Small intestine (tissue), 7 donors: ENCODE data around the gene ABCF2. TPM values are rescaled to one million over a fixed set of nuclear protein-coding genes. Genes with fewer than 3 reads are reported as not detected.
A peak's percentile ranks its signal among the peaks of the same experiment; 100 is the strongest.

Experiments
- DNase-seq, 2 donors: peaks; one replicate each; pipeline versions ENCODE4 v3.0.0 to v3.0.0-alpha.2; 2013
- FAIRE-seq: peaks from 2 replicates; lab custom pipeline; 2012; peaks lifted over from hg19 to GRCh38; lab: Jason Lieb, UNC
- H3K27ac ChIP-seq, 3 donors: one replicate each; pipeline ENCODE4 v1.5.1; 2013; ENCODE audit warnings: low read length in 2 of 3, mild to moderate bottlenecking in 2 of 3, control low read depth in 1 of 3, inconsistent platforms in 1 of 3, low read depth in 1 of 3, moderate library complexity in 1 of 3
- H3K27me3 ChIP-seq, 3 donors: one replicate each; pipeline ENCODE4 v1.6.1; 2013; ENCODE audit warnings: low read length in 3 of 3, inconsistent platforms in 1 of 3; ENCODE audit not compliant: control insufficient read depth in 3 of 3, insufficient read depth in 3 of 3
- H3K36me3 ChIP-seq, 3 donors: one replicate each; pipeline ENCODE4 v1.6.1; 2013; ENCODE audit warnings: low read length in 3 of 3, inconsistent platforms in 1 of 3, low read depth in 1 of 3, mild to moderate bottlenecking in 1 of 3, moderate library complexity in 1 of 3; ENCODE audit not compliant: control insufficient read depth in 3 of 3, insufficient read depth in 2 of 3
- H3K4me1 ChIP-seq, 3 donors: one replicate each; pipeline ENCODE4 v1.6.1; 2013; ENCODE audit warnings: low read length in 2 of 3, inconsistent platforms in 1 of 3, low read depth in 1 of 3, mild to moderate bottlenecking in 1 of 3, moderate library complexity in 1 of 3; ENCODE audit not compliant: control insufficient read depth in 3 of 3, insufficient read depth in 2 of 3
- H3K4me3 ChIP-seq, 3 donors: one replicate each; pipeline ENCODE4 v1.5.1; 2013; ENCODE audit warnings: low read length in 3 of 3, control low read depth in 1 of 3, inconsistent platforms in 1 of 3, low read depth in 1 of 3, mild to moderate bottlenecking in 1 of 3, moderate library complexity in 1 of 3
- H3K9me3 ChIP-seq, 2 donors: one replicate each; pipeline ENCODE4 v1.6.1; 2013; ENCODE audit warnings: low read depth in 1 of 2, low read length in 1 of 2; ENCODE audit not compliant: control insufficient read depth in 2 of 2, insufficient read depth in 1 of 2
- WGBS, 3 donors: extraction: QIAGEN DNeasy Blood & Tissue Kit; methylation state at CpG; one replicate each; pipeline ENCODE4 v1.1.7; 2013; 5-methylcytosine and 5-hydroxymethylcytosine counted together
- polyA plus RNA-seq, 4 donors: library from polyadenylated mRNA; stranded (reverse) in 3 of 4; unstranded in 1 of 4; fragments of 200-250 nt in 3 of 4; fragments of 120-200 nt in 1 of 4; gene quantifications; one replicate each; pipeline versions ENCODE4 v1.2.1 to v1.2.3, GENCODE V29; 2013
- donor health status: healthy with polysubstance abuse.
- donor health status: control.
- donor health status: control.
- donor health status: Bipolar disorder and iron deficiency.
- donor health status: healthy.

Gene ABCF2
- polyA plus RNA-seq, 4 donors, result 11.0 to 23.7 (median 13.5) TPM

- DNase-seq (peak in 1 of 2 donors; percentile 46), FAIRE-seq (no peak)
- Histone ChIP-seq H3K4me1 (peaks cover 0 to 4% (median 0%) of the 10 kb centered on the region in 3 donors), H3K36me3 (no peaks in the 10 kb centered on the region), H3K9me3 (no peaks in the 10 kb centered on the region), H3K27ac (no peak within 1 kb of the TSS), H3K27me3 (peaks cover 10 to 66% (median 25%) of the 10 kb centered on the region in 3 donors), H3K4me3 (peak within 1 kb of the TSS in 1 of 3 donors; percentile 53)
- WGBS, 3 donors, result 0 to 1% (median 1%) methylated on average over 54 to 101 of the region's 101 CpGs
Observed at GRCh38 chr7:151167197-151167961, 59.6 kb downstream of the ABCF2 start, which contains the start of gene GBX1. Gene GBX1, minus strand, starts transcription at chr7:151167694. Its CDS starts 146 bp downstream, at chr7:151167548.

- 8 to 13% (median 10%) methylated on average over 27 to 31 of the region's 31 CpGs for WGBS, 3 donors
- no peak overlapping the region for H3K27ac ChIP-seq
- H3K4me3 ChIP-seq, result peak overlapping the region in 1 of 3 donors; percentile 53
- DNase-seq (no peak), FAIRE-seq (no peak)
- H3K36me3 ChIP-seq, result no peaks in the 10 kb centered on the region
- H3K4me1 ChIP-seq, result peaks cover 0 to 4% (median 0%) of the 10 kb centered on the region in 3 donors
- H3K27me3 ChIP-seq, result peaks cover 10 to 63% (median 25%) of the 10 kb centered on the region in 3 donors
- H3K9me3 ChIP-seq, result no peaks in the 10 kb centered on the region
Observed at GRCh38 chr7:151166629-151167196, 60.3 kb downstream of the ABCF2 start.

Other genes starting within 250 kb of the ABCF2 start
- 1 to 10 TPM in 3 of 4 donors, not detected in 1; 2.4 to 5.7 (median 3.7) TPM for gene KCNH2, start 248.9 kb downstream of the ABCF2 start, polyA plus RNA-seq
- 10 to 100 TPM in 1 of 4 donors, 1 to 10 TPM in 1, under 1 TPM in 2; 0.45 to 14.7 (median 4.7) TPM for gene NOS3, start 236.2 kb downstream of the ABCF2 start, polyA plus RNA-seq
- gene ATG9B, start 202.7 kb downstream of the ABCF2 start, polyA plus RNA-seq, result 1 to 10 TPM in 2 of 4 donors, under 1 TPM in 2; 0.22 to 1.6 (median 0.77) TPM
- gene ABCB8, start 198.8 kb downstream of the ABCF2 start, polyA plus RNA-seq, result 10 to 100 TPM; 15.4 to 29.9 (median 16.2) TPM
- 10 to 100 TPM in 1 of 4 donors, 1 to 10 TPM in 3; 2.8 to 10.7 (median 3.6) TPM for gene ASIC3, start 178.7 kb downstream of the ABCF2 start, polyA plus RNA-seq
- gene CDK5, start 169.3 kb downstream of the ABCF2 start, polyA plus RNA-seq, result 10 to 100 TPM; 10.8 to 19.7 (median 11.9) TPM
- gene SLC4A2, start 167.6 kb downstream of the ABCF2 start, polyA plus RNA-seq, result 100 to 1,000 TPM in 3 of 4 donors, 10 to 100 TPM in 1; 91.5 to 132 (median 103) TPM
- 100 to 1,000 TPM in 3 of 4 donors, 10 to 100 TPM in 1; 95.2 to 248 (median 126) TPM for gene FASTK, start 146.4 kb downstream of the ABCF2 start, polyA plus RNA-seq
- 100 to 1,000 TPM in 1 of 4 donors, 10 to 100 TPM in 3; 66.4 to 144 (median 77.2) TPM for gene TMUB1, start 143.7 kb downstream of the ABCF2 start, polyA plus RNA-seq
- gene AGAP3, start 140.7 kb downstream of the ABCF2 start, polyA plus RNA-seq, result 10 to 100 TPM; 46.5 to 57.9 (median 54.4) TPM
- gene GBX1, start 59.5 kb downstream of the ABCF2 start, polyA plus RNA-seq, result under 1 TPM in 1 of 4 donors, not detected in 3; 0.06 TPM
- gene ASB10, start 40.0 kb downstream of the ABCF2 start, polyA plus RNA-seq, result not detected
- not detected for gene H2BK1, start 16.7 kb downstream of the ABCF2 start, polyA plus RNA-seq
- 10 to 100 TPM; 11.6 to 27.2 (median 18.1) TPM for gene CHPF2, start 5.3 kb upstream of the ABCF2 start, polyA plus RNA-seq
- gene SMARCD3, start 21.5 kb upstream of the ABCF2 start, polyA plus RNA-seq, result 10 to 100 TPM in 2 of 4 donors, 1 to 10 TPM in 1, under 1 TPM in 1; 0.89 to 16.0 (median 10.3) TPM
- 10 to 100 TPM; 37.4 to 70.8 (median 56.7) TPM for gene NUB1, start 114.6 kb upstream of the ABCF2 start, polyA plus RNA-seq
- gene WDR86, start 182.8 kb upstream of the ABCF2 start, polyA plus RNA-seq, result 1 to 10 TPM in 3 of 4 donors, not detected in 1; 1.1 to 4.3 (median 1.8) TPM
- gene CRYGN, start 212.9 kb upstream of the ABCF2 start, polyA plus RNA-seq, result under 1 TPM in 2 of 4 donors, not detected in 2; 0.06 to 0.07 TPM